GM18907 (cell line): ENCODE measurements around the gene BCL7C.
"Not testable (repeated sequence)": the region's sequence is repeated elsewhere in the genome, so short reads cannot be mapped to it uniquely, and the experiment has no call there.

Source experiments
- ATAC-seq: cut with Tn5 transposase; IDR thresholded peaks from one replicate; pipeline ENCODE4 v1.9.1; 2021; ENCODE audit warnings: mild to moderate bottlenecking, moderate library complexity; ENCODE audit not compliant: unreplicated experiment

Gene BCL7C

GRCh38 chr16:30893744-30894539 lies at the start of gene BCL7C:
Gene BCL7C, minus strand, starts transcription at chr16:30894077. Its CDS starts 133 bp downstream, at chr16:30893944.
- ATAC-seq = peak; percentile 66

- ATAC-seq = no peak
Measured at GRCh38 chr16:30942426-30942806, 48.5 kb upstream of the BCL7C start.

DNA sequence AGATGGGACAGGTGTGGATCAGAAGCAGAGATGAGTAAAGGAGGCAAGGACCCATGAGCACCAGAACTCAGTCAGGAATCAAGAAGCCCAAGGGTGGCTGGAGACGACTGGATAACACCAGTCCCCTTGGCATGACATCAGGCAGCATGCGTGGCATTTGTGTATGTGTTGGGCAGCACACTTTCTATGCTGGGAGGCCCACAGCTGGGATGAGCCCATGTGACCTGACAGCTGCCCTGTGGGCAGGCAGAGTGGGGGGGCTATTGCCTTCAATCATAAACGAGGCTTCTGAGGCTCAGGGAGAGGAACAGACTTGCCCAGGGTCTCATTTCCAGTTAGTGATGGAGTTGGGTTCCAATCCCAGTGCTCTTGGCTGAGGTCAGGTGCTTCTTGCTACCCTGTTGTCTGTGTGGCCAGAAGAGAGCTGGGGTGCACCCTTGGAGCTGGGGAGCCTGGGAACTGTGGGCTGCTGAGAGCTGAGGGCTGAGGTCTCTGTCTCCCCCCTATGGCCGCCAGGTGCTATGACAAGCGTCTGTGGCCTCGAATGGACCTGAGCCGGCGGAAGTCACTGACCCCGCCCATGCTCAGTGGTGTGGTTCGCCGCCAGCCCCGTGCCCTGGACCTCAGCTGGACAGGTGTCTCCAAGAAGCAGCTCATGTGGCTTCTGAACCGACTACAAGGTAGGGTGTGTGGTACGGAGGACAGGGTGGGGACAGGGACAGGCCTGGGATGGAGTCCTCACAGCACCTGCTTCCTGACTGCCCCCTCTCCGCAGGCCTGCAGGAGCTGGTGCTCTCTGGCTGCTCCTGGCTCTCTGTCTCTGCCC lies 47.9 kb upstream of the BCL7C start:
- ATAC-seq = peak; percentile 87

- not testable (repeated sequence) for ATAC-seq
Measured at GRCh38 chr16:30939571-30939970, 45.7 kb upstream of the BCL7C start.

- no peak for ATAC-seq
Measured at GRCh38 chr16:30937692-30938091, 43.8 kb upstream of the BCL7C start.

DNA sequence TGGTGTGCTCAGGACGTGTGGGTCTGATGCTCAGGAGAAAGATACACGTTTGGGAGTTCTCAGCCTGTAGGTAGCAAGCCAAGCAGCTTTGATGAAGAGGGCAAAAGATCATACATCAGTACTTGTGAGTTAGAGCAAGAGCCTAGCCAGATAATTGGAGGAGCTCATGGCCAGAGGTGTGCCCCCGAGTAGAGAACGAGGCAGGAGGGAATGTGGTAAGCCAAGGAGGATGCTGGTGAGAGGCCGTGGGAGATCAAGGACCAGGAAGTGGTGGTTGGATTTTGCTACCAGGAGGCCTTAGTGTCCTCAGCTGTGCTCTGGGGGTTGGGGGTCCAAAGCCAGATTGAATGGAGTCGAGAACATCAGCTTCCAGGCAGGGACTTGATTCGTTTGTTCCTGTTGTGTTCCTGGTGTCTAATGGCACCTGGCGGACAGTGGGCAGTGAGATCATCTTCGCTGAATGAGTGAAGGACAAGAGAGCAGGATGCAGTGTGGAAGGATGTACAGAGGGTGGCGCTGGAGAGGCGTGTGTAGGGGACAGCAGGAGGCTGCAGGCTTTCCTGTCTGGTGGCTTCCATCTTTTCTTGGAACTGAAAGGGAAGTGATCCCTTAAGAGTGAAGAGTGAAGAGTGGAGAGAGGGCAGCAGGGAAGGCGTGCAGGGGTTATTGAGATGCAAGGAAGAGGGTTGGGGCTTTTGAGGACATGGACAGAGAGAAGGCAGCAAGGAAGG lies 41.1 kb upstream of the BCL7C start:
- ATAC-seq = no peak

DNA sequence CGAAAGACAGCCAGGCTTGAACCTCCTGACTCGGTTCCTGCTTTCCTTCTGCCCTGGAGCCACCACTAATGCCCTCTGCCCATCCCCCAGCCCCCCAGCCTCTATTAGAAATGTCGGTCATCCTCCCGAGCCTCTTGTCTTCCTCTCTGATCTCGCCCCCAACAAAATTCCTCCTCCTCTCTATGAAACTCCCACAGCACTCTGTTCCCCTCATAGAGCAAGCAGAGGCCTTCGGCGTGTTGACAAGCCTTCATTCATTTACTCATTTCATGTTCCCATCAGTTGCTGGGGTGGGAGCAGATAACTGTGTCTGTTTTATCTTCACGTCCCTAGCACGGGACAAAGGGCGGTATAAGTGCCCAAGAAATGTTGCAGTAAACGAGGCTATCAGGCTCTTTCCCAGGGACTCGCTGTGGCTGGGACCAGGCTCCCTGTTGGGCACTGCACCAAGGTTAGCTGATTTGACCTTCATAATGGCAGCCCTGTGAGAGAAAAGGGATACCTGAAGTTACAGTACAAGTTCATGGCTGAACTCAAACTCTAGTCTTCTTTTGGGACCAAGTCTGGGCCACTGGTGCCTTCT lies 37.3 kb upstream of the BCL7C start:
- no peak for ATAC-seq

GRCh38 chr16:30930160-30930571 lies 36.3 kb upstream of the BCL7C start:
- ATAC-seq = no peak

GRCh38 chr16:30929167-30929566 lies 35.3 kb upstream of the BCL7C start:
- no peak for ATAC-seq

DNA sequence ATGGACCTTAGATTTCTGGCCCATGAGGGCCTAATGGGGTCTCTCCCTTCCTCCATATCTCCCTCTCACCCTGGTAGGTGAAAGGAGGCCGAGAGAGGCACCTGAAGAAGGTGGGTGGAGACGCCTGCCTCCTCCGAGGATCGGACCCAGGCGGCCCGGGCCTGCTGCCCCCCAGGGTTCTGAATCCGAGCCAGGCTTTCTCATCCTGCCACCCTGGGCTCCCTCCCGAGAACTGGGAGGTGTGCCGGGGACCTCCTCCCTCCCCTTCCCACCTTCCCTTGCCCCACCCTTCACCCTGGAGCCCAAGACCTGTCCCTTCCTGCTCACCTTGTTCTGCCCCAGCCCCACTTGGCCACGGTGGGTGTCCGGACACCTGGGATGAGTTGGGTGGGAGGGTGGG lies 34.5 kb upstream of the BCL7C start:
- ATAC-seq = no peak

DNA sequence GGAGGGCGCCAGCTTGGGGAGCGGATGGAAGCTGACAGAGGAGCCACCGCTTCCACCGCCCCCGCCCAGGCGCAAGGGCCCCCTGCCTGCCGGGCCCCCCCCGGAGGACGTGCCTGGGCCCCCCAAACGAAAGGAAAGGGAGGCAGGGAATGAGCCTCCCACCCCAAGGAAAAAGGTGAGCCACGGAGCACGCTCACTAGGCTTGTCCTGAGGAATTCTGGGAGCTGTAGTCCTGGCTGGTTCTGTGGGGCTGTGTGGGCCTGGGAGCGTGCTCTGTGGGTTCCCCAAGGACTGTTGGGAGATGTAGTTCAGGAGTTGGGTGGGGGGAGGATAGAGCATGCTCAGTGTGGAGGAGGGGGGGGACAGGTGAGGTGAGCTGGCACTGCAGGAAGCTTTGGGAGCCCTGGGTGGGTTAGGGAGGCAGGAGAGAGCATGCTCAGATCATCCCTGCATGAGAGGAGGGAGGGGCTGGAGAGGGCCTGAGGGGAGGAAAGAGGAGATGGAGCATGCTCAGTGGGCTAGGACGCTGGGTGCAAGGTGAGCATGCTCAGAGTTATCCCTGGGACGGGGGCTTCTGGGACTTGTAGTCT lies 34.0 kb upstream of the BCL7C start:
- ATAC-seq = no peak

GRCh38 chr16:30926937-30927788 lies 33.3 kb upstream of the BCL7C start:
- no peak for ATAC-seq

- no peak for ATAC-seq
Measured at GRCh38 chr16:30925995-30926811, 32.3 kb upstream of the BCL7C start.

DNA sequence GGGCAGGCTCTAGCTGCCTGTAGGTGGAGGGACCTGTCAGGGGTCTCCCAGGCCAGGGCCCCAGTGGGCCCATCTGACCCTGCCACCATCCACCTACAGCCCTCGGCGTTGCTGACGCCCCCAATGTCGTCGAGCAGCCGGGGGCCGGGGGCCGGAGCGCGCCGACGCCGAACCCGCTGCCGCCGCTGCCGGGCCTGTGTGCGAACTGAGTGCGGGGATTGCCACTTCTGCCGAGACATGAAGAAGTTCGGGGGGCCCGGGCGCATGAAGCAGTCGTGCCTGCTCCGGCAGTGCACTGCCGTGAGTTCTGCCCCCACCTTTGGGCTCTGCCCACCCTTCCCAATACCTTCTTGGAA lies 31.7 kb upstream of the BCL7C start:
- no peak for ATAC-seq

DNA sequence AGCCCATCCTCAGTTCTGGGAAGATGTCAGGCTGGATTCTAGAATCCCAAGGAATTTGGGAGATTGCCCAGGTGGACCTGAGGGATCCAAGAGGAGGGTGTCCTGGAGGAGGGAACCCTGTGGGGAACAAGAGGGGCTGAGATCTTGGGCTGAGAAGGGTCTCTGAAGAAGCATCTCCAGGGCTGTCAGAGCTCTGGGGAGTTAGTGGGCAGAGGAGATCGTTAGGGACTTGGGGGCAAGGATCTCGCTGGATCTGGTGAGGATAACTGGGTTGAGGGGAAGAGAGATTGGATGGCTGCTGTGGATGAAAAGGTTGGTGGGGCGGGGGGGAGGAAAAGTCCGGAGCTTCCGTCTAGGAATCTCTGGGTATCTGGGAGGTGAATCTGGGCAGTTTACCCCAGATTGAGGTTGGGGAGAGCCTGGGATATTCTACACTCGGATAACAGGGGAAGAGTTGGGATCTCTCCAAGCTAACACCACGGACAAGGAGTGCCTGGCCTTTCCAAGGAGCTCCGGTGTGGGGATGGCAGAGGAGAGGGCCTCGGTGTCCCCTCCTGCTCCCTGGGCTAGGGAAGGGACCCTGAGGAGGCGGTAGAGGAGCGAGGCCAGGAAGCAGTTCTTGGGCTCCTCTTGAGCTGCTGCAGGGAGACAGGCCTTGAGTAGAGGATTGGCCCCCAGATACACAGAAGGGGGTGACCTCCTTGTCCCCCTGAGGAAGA lies 31.2 kb upstream of the BCL7C start:
- ATAC-seq = no peak

GRCh38 chr16:30924076-30924912 lies 30.4 kb upstream of the BCL7C start:
- ATAC-seq = no peak

GRCh38 chr16:30923554-30924075 lies 29.7 kb upstream of the BCL7C start, which contains the start of gene FBXL19:
Gene FBXL19, plus strand, starts transcription at chr16:30923572. Its CDS starts 2,183 bp downstream, at chr16:30925755.
- ATAC-seq = no peak
